Inflammatory macrophage (primary cell): ENCODE results near the gene DNAJC8.

Experiments used
- DNase-seq, 2 donors: peaks; one replicate each; pipeline ENCODE4 v3.0.0-alpha.2; 2020 to 2022
- total RNA-seq, 18 experiments: gene quantifications; one replicate each; lab custom pipeline; 2026; ENCODE audit warnings: mixed read lengths in 6 of 18, inconsistent platforms in 2 of 18; lab: John Stamatoyannopoulos, UW

Gene DNAJC8, protein sequence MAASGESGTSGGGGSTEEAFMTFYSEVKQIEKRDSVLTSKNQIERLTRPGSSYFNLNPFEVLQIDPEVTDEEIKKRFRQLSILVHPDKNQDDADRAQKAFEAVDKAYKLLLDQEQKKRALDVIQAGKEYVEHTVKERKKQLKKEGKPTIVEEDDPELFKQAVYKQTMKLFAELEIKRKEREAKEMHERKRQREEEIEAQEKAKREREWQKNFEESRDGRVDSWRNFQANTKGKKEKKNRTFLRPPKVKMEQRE
- 54.6 to 158 (median 108) reads per million in 18 experiments for total RNA-seq

DNA sequence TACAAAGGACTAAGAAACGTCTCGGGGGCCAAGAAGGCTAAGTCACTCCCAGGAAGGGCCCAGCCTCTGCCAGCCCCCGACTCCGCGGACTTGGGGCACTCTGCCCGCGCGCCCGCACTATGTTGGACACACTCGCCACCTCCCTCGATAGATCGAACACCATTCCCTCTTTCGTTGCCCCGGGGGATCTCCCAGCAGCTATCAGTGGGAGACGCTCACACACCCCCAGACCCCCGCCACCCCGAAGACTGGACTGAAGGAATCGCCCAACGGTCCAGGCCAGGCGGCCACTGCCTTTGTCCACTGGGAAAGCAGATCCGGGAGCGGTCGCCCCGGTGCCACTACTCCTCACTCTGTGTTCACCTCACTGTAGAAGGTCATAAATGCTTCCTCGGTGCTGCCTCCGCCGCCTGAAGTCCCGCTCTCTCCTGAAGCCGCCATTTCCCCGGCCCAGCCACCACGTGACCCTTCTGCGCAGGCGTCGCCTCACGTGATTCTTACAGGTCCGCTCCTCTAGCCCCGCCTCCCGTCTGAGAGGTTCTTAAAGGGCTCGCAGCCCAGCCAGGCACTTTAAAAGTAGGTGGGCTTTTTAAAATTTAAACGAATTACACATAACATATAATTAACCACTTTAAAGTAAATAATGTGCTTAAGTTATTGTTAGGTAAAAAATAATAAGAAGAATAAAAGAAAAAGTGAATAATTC, at the start of gene DNAJC8:
TSS of gene DNAJC8 (minus strand) at position 472 of the 706 bp plus-strand sequence. CDS start at position 441, 31 bp downstream.
- peak; percentile 90 to 95 for DNase-seq

DNA sequence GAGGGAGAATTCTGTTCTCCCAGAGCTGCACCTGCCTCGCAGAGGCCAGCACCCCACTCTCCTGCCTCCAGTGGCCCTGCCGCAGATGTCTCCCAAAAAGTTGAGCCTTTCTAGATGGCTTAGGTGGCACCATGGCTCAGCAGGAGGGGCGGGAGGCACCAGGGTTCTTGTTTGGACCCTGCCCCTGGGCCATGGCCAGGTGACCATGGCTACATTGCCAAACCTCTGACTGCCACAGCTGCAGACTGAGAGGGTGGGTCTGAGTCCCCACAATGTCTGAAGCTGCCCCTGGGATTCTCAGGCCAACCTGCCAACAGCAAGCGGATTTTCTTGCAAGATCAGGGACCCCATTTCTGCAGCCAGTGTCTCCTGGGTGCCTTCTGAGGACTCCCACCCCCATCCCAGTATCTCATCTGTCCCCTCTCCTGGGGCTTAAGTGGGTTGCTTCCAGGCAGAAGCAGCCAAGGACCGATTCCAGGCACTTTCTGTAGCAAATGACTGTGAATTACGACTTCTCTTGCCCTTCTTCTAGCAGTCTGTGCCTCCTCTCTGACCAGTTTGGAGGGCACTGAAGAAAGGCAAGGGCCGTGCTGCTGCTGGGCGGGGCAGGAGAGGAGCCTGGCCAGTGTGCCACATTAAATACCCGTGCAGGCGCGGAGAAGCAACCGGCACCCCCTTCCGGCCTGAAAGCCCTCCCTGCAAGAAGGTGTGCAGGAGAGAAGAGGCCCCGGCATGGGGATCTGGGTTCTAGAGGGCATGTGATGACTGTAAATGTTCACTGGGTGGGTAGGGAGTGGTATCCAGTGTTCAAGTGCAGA, 49.0 kb upstream of the DNAJC8 start:
- no peak for DNase-seq

DNA sequence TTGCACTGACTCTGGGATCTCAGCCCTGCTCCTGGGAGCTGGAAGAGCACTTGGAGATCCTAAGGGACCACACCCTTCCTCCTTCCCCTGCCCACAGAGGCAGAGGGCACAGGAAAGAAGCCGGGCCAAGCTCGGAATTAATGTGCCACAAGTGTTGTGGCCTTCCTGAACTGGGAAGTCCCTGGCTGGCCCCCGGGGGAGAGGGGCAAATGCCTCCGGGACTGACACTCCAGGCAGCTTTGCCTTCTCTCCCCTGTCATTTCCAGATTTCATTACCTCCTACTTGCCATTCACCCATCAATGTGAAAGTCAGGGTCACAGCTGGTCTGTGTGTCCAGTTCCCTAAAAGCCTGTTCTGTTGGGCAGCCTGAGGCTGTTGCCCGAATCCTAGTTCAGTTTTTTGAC, 48.1 kb upstream of the DNAJC8 start:
- DNase-seq = peak; percentile 62 to 63

DNA sequence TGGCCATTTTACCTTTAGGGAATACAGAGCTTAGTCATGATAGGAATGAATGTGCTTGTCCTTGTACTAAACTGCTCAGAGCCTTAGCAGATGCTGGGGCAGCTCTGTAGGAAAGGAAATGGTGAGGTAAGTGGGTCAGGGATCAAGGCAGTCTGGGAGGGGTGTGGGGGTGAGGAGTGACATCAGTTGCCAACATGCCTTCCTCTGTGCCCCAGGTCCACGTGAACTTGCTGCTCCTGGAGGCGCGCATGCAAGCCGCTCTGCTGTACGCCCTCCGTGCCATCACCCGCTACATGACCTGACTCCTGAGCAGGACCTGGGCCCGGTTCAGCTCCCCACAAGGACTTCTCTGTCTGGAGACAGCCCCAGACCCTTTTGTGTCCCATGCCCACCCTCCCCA, 47.7 kb upstream of the DNAJC8 start:
- peak; percentile 32 to 53 for DNase-seq

DNA sequence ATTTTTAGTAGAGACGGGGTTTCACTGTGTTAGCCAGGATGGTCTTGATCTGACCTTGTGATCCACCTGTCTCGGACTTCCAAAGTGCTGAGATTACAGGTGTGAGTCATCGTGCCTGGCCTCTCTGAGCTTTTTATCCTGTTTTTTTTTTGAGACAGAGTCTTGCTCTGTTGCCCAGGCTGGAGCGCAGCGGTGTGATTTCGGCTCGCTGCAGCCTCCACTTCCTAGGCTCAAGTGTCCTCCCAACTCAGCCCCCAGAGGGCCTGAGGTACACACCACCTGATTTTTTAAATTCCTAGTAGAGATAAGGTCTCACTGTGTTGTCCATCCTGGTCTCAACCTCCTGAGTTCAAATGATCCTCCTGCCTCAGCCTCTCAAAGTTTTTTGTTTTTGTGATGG, 46.9 kb upstream of the DNAJC8 start:
- DNase-seq = no peak

DNA sequence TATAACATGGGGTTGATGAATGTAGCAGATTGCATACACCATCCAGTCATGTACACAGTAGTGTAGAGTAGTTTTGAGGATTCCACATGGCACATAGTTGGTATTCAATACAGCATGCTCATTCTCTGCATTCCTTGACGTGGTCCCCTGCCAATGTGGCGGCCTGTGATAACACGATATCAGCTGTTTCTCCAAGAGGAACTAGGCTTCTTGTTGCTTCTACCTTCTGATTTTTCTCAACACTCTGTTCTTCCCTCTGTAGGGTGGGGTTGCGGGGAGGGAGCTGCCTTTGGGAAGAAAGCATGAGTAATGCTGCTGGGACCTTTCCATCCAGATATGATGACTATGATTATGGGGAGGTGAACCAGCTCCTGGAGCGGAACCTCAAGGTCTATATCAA, 45.9 kb upstream of the DNAJC8 start:
- no peak for DNase-seq

DNA sequence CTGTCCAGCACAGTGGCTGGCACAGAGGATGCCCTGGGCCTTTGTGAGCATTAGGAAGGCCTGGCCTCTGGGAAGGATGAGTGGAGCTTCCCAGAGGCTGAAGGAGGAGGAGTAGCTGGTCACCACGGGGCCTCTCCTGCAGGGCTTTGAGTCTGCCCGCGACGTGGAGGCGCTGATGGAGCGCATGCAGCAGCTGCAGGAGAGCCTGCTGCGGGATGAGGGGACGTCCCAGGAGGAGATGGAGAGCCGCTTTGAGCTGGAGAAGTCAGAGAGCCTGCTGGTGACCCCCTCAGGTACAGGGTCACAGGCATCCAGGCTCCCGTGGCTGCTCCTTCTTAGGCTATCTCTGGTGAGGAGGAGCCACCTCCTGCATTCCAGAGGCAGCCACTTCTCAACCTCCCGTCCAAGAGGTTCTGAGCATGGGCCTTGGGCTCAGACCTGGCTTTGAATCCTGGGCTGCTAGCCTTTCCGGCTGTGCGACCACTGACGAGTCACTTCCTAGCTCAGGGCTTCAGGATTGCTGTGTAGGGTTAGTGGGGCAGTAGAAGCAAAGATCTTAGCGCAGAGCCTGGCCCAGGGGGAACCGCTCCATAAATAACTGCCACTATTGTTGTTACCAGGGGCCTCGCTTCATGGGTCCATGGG, 40.5 kb upstream of the DNAJC8 start:
- DNase-seq = no peak

DNA sequence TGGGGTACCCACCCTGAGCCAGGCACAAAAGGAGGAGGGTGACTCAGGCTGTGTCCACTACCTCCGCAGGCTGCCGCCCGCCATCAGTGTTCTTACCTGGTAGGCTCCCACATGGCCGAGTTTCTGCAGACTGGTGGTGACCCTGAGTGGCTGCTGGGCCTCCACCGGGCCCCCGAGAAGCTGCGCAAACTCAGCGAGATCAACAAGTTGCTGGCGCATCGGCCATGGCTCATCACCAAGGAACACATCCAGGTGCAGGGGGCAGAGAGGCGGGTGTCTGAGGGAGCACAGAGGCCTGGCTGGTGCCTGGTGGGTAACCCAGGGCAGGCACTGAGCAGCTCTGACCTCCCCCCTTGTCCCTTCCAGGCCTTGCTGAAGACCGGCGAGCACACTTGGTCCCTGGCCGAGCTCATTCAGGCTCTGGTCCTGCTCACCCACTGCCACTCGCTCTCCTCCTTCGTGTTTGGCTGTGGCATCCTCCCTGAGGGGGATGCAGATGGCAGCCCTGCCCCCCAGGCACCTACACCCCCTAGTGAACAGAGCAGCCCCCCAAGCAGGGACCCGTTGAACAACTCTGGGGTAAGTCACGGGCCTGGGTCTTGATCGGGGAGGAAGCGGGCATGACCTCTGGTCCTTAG, 39.5 kb upstream of the DNAJC8 start:
- DNase-seq = no peak

DNA sequence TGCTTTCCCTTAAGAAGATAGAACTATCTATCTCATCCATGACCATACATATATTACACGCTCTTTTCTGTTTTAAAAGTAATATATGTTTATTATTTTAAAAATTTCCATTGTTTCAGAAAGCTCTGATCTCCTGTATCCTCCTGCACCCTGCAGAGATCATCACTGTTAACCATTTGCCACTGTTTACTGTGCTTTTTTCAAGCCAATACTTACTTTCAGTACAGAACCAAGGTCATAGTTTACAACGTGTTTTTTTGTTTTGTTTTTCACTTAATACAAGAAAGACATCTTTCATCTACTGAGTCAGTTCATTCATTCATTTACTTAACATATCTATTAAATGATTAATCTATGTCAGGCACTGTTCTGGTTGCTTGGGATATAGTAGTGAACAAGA, 36.7 kb upstream of the DNAJC8 start:
- DNase-seq = no peak

DNA sequence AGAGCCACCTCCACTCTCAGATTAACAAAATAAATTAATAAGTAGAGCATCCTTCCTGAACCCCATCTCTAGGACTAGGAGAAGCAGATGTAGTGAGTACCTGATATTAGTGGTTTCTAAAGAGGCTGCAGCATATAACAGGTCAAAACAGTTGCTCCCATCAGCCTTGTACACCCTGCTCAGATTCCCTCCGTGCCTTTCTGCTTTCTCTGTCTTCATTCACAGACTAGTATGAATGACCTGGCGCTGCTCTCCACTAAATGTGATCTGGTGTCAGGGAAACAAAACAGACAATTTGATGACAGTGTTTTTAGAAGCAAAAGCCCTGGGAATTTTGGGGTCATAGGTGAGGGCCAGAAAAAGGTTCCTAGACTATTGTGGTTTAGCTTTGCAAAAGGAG, 34.8 kb upstream of the DNAJC8 start:
- no peak for DNase-seq

DNA sequence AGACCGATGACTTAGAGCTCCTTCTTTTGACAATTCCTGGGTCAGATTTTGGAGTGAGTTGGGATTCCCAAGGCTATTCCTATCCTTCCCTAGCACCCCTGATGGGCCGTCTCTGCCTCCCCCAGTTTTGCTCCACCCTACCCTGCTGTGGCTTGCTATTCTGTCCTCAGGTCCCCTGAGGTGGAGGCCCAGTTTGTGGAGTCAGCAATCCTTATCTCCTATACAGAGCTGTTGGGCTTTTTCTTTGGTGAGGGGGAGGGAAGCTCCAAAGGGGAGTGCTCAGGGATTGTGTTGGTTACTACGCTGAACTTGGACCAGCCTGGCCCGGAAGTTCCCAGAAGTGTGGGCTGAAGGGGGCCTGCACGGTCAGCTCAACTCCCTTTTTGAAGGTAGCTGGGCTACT, 34.1 kb upstream of the DNAJC8 start:
- no peak for DNase-seq

DNA sequence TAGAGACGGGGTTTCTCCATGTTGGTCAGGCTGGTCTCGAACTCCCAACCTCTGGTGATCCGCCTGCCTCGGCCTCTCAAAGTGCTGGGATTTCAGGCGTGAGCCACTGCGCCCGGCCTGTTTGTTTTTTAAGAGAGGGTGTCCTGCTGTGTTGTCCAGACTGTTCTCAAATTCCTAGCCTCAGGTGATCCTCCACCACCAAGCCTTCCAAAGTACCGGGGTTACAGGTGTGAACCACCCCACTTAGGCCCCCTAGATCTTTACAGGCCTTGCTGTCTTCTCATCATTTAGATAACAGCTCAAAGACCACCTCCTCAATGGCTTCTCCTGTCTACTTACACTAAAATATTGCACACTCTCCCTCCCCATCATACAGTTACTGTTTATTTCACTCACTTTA, 32.7 kb upstream of the DNAJC8 start:
- no peak for DNase-seq

DNA sequence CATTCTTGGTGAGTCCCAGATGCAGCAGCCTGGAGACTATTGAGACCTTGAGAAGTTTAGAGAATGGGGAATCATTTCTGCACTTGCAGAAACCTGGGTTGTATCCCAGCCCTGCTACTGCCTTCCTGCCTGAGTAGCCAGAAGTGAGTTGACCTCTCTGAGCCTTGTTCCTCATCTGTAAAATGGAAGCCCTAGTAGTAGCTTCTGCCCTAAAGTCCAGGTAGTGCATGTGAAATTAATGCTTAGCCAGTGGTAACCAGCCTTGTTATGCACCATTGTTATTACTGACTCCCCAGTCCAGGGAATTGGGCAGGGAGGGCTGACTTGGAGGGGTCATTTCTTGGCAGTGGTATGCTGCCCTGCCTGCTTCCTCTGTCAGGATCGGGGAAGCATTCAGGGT, 32.1 kb upstream of the DNAJC8 start:
- DNase-seq = no peak

DNA sequence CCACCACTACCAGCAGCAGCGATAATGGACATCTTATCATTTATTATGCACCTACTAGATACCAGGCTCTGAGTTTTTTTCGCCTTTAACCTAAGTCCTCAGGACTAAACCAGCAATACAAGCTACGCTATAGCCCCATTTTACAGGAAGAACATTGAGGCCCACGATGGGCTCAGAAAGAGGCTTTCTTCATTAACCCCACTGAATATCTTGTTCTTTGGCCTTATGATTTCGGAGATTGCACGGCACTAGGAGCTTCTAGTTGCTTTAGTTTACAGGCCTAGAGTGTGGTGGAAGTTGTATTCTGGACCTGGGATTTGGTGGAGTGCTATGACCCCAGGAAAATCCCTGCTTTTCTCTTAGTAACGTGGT, 28.0 kb upstream of the DNAJC8 start:
- no peak for DNase-seq

DNA sequence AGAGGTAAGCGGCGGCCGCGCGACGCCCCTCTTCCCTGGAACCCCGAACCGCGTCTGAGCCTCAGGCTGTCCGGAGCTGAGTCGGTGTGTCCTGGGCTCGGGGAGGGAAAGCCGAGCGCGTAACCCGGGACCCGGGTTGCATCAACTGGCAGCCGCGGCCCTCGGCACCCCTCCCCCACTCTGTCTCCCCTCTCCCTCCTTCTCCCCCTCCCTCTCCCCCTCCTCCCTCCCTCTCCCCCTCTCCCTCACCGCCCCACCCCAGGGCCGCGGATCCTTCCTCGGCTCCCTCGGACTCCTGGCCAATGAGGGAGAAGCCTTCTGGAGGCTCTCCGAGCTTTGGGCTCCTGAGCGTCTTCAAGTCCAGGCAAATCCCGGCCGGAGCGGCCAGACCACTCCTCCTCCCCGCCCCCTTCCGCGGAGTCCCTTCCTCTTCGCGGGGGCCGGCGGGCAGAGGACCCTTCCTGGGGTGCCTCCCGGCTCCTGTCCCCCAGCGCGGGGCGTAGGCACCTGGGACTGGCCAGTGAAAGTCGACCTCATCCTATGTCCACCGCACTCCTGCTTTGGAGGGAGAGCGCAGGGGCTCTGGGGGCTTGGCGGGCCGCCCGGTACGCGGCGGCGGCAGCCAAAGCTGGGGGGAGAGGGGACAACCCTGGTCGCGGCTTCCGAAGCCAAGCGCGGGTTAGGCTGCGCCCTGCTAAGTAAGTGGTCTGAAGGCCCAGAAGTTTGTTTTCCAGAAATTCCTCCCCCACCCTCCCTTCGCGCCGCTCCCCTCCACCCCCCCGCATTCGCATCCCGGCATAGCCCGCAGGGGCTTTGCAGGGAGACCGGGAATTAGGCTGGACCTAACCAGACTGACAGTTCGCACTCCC, 27.3 kb upstream of the DNAJC8 start:
- DNase-seq = peak; percentile 21 to 48

DNA sequence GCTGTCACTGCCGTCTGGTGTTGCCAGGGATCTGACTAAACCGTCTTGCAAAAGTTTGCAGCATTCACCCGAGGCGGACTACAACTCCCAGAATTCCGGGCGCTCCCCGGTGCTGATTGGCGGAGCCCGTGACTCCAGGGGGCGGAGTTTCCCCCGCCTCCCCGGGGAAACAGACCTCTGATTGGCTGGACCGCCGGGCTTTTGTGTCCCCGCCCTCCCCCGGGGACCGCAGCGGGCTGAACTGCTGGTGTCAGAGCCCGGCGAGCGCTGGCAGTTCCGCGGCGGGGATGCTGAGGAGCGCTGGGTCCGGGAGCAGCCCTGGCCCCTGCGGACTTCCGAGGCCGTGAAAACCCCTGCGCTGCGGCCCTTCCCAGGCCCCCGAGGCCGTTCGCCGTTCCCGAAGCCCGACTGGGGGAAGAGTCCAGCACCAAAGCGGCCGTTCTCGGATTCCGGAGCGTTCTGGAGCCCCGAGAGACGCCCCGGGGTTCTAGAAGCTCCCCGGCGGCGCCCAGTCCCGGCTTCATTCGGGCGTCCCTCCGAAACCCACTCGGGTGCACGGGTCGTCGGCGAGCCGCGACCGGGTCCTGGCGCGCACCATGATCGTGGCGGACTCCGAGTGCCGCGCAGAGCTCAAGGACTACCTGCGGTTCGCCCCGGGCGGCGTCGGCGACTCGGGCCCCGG, 26.6 kb upstream of the DNAJC8 start, which contains the start of gene SESN2:
TSS of gene SESN2 (plus strand) at position 267 of the 682 bp plus-strand sequence. CDS start at position 597, 330 bp downstream.
- DNase-seq = peak; percentile 100

DNA sequence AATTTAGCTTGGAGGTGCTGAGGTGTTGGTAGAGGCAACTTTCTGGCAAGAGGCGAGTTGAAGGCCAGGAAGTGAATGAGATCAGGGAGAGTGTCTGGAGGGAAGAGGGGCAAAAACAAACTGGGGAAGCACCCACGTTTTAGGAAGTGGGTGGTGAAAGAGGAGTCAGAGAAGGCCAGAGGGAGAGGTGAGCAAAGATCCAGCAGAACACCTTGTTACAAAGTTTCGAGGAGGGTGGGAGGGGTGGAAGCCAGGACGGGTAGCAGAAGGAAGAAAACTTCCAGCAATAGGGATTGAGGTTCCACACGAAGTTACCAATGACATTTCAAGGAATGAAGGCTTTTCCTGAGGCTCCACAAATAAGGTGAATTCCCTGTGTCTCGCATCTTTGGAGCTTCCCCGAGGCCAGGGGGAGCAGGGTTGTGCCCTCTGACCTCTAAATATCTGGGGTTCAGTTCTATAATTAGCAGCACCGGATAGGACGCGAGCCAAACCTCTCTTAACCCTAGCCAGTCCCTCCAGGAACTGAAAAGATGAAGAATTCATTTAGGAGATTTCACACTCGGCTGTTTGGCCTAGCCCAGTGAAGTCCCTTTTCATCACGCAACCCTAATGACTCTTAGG, 25.9 kb upstream of the DNAJC8 start:
- DNase-seq = peak; percentile 44 to 63

DNA sequence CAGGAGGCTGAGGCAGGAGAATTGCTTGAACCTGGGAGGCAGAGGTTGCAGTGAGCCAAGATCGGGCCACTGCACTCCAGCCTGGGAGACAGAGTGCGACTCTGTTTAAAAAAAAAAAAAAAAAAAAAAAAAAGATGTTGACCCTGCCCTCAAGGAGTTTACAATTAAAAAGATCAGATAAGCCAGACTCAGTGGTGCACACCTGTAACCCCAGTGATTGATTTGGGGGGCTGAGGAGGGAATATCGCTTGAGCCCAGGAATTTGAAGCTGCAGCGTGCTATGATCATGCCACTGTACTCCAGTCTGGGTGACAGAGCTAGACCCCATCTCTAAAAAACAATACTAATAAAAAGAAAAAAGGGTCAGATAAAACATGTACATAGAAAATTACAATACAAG, 24.9 kb upstream of the DNAJC8 start:
- no peak for DNase-seq

DNA sequence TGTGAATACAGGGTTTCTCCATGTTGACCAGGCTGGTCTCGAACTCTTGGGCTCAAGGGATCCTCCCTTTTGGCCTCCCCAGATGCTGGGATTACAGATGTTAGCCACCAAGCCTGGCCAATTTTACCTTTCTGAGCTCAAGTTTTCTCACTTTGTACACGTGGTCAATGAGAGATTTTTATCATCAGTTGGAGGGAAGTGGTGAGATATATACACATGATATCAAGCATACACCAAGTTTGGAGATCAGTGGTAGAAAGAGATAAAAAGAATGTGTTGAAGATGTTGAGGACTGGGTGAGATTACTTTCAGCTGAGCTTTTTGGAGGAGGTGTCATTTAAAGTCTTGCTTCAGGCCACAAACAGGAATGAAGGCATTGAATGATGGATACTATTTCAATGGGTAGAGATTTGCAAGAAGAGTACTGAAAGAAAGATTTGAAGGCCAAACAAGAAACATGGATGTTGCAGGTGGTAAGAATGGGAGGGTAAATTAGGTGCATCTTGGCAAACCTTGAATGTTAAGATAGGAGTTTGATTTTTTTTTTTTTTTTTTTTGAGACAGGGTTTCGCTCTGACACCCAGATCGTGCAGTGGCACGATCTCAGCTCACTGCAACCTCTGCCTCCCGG, 23.5 kb upstream of the DNAJC8 start:
- DNase-seq = no peak

DNA sequence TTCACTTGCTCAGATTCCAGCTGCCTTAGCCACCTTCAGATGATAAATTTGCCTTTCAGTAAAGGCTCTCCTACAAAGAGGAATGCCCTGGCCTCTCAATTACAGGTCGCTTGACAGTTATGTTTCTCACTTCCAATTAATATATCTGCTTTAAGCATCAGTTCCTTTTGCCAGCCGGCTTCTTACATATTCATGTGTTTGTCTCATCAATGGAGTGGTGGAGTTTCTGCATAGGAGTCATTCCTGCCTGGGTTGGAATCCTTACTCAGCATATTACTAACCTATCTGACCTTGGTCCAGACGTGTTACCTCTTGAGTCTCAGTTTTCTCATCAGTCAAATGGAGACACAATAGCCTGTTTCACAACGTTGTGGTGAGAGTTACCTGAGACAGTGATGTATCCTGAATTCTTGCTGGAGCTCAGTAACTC, 17.1 kb upstream of the DNAJC8 start:
- no peak for DNase-seq
